ENCODE results near the gene BRD9. TPM values are rescaled to one million over a fixed set of nuclear protein-coding genes. Genes with fewer than 3 reads are reported as not detected.

The BRD9 gene
- total RNA-seq, 1 donor from 2014 or later, result 43.7 TPM

DNA sequence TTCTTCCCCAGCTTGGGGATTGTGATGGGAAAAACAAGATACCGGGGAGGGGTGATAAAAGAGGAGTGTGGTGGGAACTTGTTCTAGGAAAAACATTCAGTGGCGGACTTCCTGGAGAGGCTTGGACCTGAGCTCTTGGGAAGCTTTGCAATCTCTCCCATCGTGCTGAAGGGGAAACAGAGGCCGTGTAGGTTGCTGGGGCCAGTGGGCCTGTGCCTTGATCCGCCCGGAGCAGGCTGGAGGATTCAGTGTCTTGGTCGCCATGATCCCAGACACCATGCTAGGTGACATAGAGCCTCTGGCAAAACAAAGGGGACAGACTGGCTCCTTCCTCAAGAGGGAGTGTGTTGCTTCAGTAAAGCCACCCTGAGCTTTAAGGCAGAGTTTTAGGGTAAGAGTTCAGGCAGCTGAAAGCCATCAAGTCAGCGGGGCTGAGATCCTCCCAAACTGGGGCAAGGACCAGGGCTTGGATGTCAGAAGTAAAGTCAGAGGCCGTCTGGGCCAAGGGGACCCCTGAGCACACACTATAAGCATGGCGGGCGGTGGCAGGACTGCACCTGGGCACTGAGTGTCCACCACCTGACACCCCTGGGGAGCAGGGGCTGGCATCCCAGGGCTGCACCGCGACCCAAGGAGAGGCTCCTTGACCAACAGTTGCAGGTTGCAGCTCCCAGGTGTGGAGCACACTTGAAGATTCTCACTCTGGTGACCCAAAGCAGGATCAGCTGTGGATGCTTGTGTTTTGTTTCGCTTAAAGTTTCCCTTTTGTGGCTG, 44.7 kb upstream of the BRD9 start:
- no peak overlapping the region for H2AFZ ChIP-seq (ENCODE audit: low read depth, low read length)
- H3K9me3 ChIP-seq (ENCODE audit: insufficient read depth, low read depth, low read length), result no peaks in the 10 kb centered on the region
- H3K27ac ChIP-seq (ENCODE audit: low read depth, low read length), result no peak overlapping the region
- H3K4me2 ChIP-seq (ENCODE audit: low read length), result no peak overlapping the region
- DNase-seq (ENCODE audit: low read depth), result no peak
- no peak for TF ChIP-seq EZH2 (IDR thresholded peaks at IDR 0.05; ENCODE audit: insufficient read depth, low read length)
- TF ChIP-seq, protein P1, sequence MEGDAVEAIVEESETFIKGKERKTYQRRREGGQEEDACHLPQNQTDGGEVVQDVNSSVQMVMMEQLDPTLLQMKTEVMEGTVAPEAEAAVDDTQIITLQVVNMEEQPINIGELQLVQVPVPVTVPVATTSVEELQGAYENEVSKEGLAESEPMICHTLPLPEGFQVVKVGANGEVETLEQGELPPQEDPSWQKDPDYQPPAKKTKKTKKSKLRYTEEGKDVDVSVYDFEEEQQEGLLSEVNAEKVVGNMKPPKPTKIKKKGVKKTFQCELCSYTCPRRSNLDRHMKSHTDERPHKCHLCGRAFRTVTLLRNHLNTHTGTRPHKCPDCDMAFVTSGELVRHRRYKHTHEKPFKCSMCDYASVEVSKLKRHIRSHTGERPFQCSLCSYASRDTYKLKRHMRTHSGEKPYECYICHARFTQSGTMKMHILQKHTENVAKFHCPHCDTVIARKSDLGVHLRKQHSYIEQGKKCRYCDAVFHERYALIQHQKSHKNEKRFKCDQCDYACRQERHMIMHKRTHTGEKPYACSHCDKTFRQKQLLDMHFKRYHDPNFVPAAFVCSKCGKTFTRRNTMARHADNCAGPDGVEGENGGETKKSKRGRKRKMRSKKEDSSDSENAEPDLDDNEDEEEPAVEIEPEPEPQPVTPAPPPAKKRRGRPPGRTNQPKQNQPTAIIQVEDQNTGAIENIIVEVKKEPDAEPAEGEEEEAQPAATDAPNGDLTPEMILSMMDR (IDR thresholded peaks at IDR 0.05; ENCODE audit: insufficient read depth, low read depth, low read length), result no peak
- no peaks in the 10 kb centered on the region for H4K20me1 ChIP-seq (ENCODE audit: insufficient read depth, low read length)
- Mint-ChIP-seq H3K27ac (ENCODE audit: unreplicated experiment) (no peak overlapping the region), H3K27me3 (ENCODE audit: low read depth, unreplicated experiment) (peaks cover 52% of the 10 kb centered on the region), H3K4me1 (ENCODE audit: low read depth, unreplicated experiment) (peaks cover 7% of the 10 kb centered on the region), H3K36me3 (ENCODE audit: low read depth, unreplicated experiment) (peaks cover 4% of the 10 kb centered on the region), H3K9me3 (ENCODE audit: unreplicated experiment) (peaks cover 9% of the 10 kb centered on the region), H3K4me3 (ENCODE audit: unreplicated experiment) (no peak overlapping the region)
- FAIRE-seq, result no peak
- no peak overlapping the region for H3K4me3 ChIP-seq (ENCODE audit: insufficient read depth, low read depth, low read length)
- no peaks in the 10 kb centered on the region for H3K36me3 ChIP-seq (ENCODE audit: insufficient read depth, low read length)
- H3K9ac ChIP-seq (ENCODE audit: low read length), result no peak overlapping the region
- no peaks in the 10 kb centered on the region for H3K4me1 ChIP-seq (ENCODE audit: insufficient read depth, low read length)
- H3K27me3 ChIP-seq (ENCODE audit: insufficient read depth, low read length), result peaks cover 56% of the 10 kb centered on the region
- no peaks in the 10 kb centered on the region for H3K79me2 ChIP-seq (ENCODE audit: insufficient read depth, low read length)

GRCh38 chr5:936149-937144, 43.8 kb upstream of the BRD9 start:
- Histone ChIP-seq H3K27ac (ENCODE audit: low read depth, low read length) (no peak overlapping the region), H3K79me2 (ENCODE audit: insufficient read depth, low read length) (no peaks in the 10 kb centered on the region), H3K36me3 (ENCODE audit: insufficient read depth, low read length) (no peaks in the 10 kb centered on the region), H3K27me3 (ENCODE audit: insufficient read depth, low read length) (peaks cover 64% of the 10 kb centered on the region), H2AFZ (ENCODE audit: low read depth, low read length) (no peak overlapping the region), H3K4me3 (ENCODE audit: insufficient read depth, low read depth, low read length) (no peak overlapping the region), H3K4me1 (ENCODE audit: insufficient read depth, low read length) (no peaks in the 10 kb centered on the region), H3K9ac (ENCODE audit: low read length) (no peak overlapping the region), H4K20me1 (ENCODE audit: insufficient read depth, low read length) (no peaks in the 10 kb centered on the region), H3K9me3 (ENCODE audit: insufficient read depth, low read depth, low read length) (no peaks in the 10 kb centered on the region), H3K4me2 (ENCODE audit: low read length) (no peak overlapping the region)
- Mint-ChIP-seq H3K4me1 (ENCODE audit: low read depth, unreplicated experiment) (peaks cover 4% of the 10 kb centered on the region), H3K4me3 (ENCODE audit: unreplicated experiment) (no peak overlapping the region), H3K27me3 (ENCODE audit: low read depth, unreplicated experiment) (peaks cover 58% of the 10 kb centered on the region), H3K36me3 (ENCODE audit: low read depth, unreplicated experiment) (peaks cover 4% of the 10 kb centered on the region), H3K9me3 (ENCODE audit: unreplicated experiment) (peaks cover 9% of the 10 kb centered on the region), H3K27ac (ENCODE audit: unreplicated experiment) (no peak overlapping the region)
- FAIRE-seq (no peak), DNase-seq (ENCODE audit: low read depth) (no peak)
- no peak for TF ChIP-seq EZH2 (IDR thresholded peaks at IDR 0.05; ENCODE audit: insufficient read depth, low read length)
- TF ChIP-seq, protein P1 (IDR thresholded peaks at IDR 0.05; ENCODE audit: insufficient read depth, low read depth, low read length), result no peak

Data from astrocyte (in vitro differentiated cells and primary cell).